H1 (cell line): ENCODE data around the gene TRMT10C. TPM values are rescaled to one million over a fixed set of nuclear protein-coding genes. Genes with fewer than 3 reads are reported as not detected.

ENCODE experiments used
- CTCF ChIA-PET: fragments of 300-600 bp; sonication (Branson Sonifier 250); formaldehyde crosslinking; loops from one replicate; lab custom pipeline; 2021; ENCODE audit not compliant: partially characterized antibody; lab: Charles Lee
- POLR2A ChIA-PET: fragments of 300-600 bp; sonication (Branson Sonifier 250); formaldehyde crosslinking; loops from one replicate; lab custom pipeline; 2021; ENCODE audit warnings: inconsistent platforms; ENCODE audit not compliant: partially characterized antibody; lab: Charles Lee
- DNase-seq, 2 experiments: peaks; one replicate each; pipeline versions ENCODE4 v3.0.0 to v3.0.0-alpha.2; 2010 to 2022; ENCODE audit warnings: low spot score in 2 of 2, low read depth in 1 of 2, mixed read lengths in 1 of 2
- FAIRE-seq: peaks from 2 replicates; lab custom pipeline; 2011; peaks lifted over from hg19 to GRCh38; lab: Jason Lieb, UNC
- H2AFZ ChIP-seq: 2 replicates; pipeline ENCODE4 v1.8.1; 2012; ENCODE audit warnings: low read length, inconsistent platforms
- H2AK5ac ChIP-seq: 2 replicates; pipeline ENCODE4 v1.6.1; 2013; ENCODE audit warnings: low read depth, low read length
- H2BK120ac ChIP-seq: replicated peaks from 2 replicates; pipeline ENCODE3; 2013; ENCODE audit warnings: low read depth, low read length, inconsistent platforms
- H2BK12ac ChIP-seq: 2 replicates; pipeline ENCODE4 v1.6.1; 2013; ENCODE audit warnings: low read depth, low read length
- H2BK15ac ChIP-seq: 2 replicates; pipeline ENCODE4 v1.6.1; 2013; ENCODE audit warnings: low read length
- H2BK20ac ChIP-seq: 2 replicates; pipeline ENCODE4 v1.6.1; 2013; ENCODE audit warnings: low read length
- H2BK5ac ChIP-seq: 2 replicates; pipeline ENCODE4 v1.6.1; 2013; ENCODE audit warnings: low read depth, low read length
- H3K14ac ChIP-seq: 2 replicates; pipeline ENCODE4 v1.6.1; 2013; ENCODE audit warnings: inconsistent platforms; ENCODE audit not compliant: insufficient read length
- H3K18ac ChIP-seq: 2 replicates; pipeline ENCODE4 v1.6.1; 2013; ENCODE audit warnings: low read length; ENCODE audit errors: extremely low read depth
- H3K23ac ChIP-seq: 2 replicates; pipeline ENCODE4 v1.6.1; 2013; ENCODE audit warnings: inconsistent platforms; ENCODE audit not compliant: insufficient read length
- H3K23me2 ChIP-seq: 2 replicates; pipeline ENCODE4 v1.6.1; 2013; ENCODE audit warnings: low read depth, low read length
- H3K27ac ChIP-seq: 2 replicates; pipeline ENCODE4 v1.6.1; 2011; ENCODE audit warnings: low read depth, low read length, inconsistent platforms
- H3K27me3 ChIP-seq, 4 experiments: replicated peaks in 1 of 4; 1 replicate in 1 of 4; 2 replicates in 3 of 4; pipeline versions ENCODE4 v1.6.1 to v1.8.1; 2011 to 2013; ENCODE audit warnings: low read length in 3 of 4, mild to moderate bottlenecking in 3 of 4, inconsistent platforms in 2 of 4, mixed read lengths in 2 of 4, moderate library complexity in 1 of 4; ENCODE audit not compliant: control insufficient read depth in 3 of 4, insufficient read depth in 3 of 4; ENCODE audit errors: extremely low read depth in 1 of 4
- H3K36me3 ChIP-seq, 4 experiments: 2 replicates each; pipeline versions ENCODE4 v1.6.1 to v1.8.1; 2011 to 2013; ENCODE audit warnings: mild to moderate bottlenecking in 4 of 4, low read length in 3 of 4, moderate library complexity in 2 of 4, control low read depth in 1 of 4, inconsistent platforms in 1 of 4; ENCODE audit not compliant: insufficient read depth in 4 of 4, control insufficient read depth in 2 of 4
- H3K4ac ChIP-seq: replicated peaks from 2 replicates; pipeline ENCODE3; 2013; ENCODE audit warnings: low read length, low read depth, mixed read lengths, inconsistent platforms; ENCODE audit not compliant: insufficient read length
- H3K4me1 ChIP-seq, 4 experiments: replicated peaks in 1 of 4; 1 replicate in 1 of 4; 2 replicates in 3 of 4; pipeline versions ENCODE4 v1.6.1 to v1.8.1; 2011 to 2013; ENCODE audit warnings: low read length in 3 of 4, inconsistent platforms in 2 of 4, mixed read lengths in 1 of 4; ENCODE audit not compliant: insufficient read depth in 4 of 4, control insufficient read depth in 3 of 4
- H3K4me2 ChIP-seq, 2 experiments: 2 replicates each; pipeline versions ENCODE4 v1.6.1 to v1.8.1; 2011 to 2013; ENCODE audit warnings: low read depth in 2 of 2, low read length in 2 of 2, control low read depth in 1 of 2, inconsistent platforms in 1 of 2, mild to moderate bottlenecking in 1 of 2; ENCODE audit not compliant: insufficient read depth in 1 of 2
- H3K4me3 ChIP-seq, 4 experiments: fragments of 200-600, 300-600 bp in 1 of 4; sonication (generic), shearing (Covaris generic), sonication (Bioruptor Twin) in 1 of 4; 2 replicates each; pipeline versions ENCODE4 v1.5.1 to v1.8.1; 2011 to 2016; ENCODE audit warnings: low read length in 4 of 4, low read depth in 3 of 4, control low read depth in 2 of 4, inconsistent platforms in 2 of 4, mild to moderate bottlenecking in 2 of 4, mixed read lengths in 1 of 4, moderate library complexity in 1 of 4; ENCODE audit not compliant: insufficient read depth in 2 of 4; ENCODE audit errors: extremely low read depth in 1 of 4
- H3K56ac ChIP-seq: replicated peaks from 2 replicates; pipeline ENCODE3; 2013; ENCODE audit warnings: low read depth, mild to moderate bottlenecking, mixed read lengths, low read length, inconsistent platforms; ENCODE audit not compliant: insufficient read length
- H3K79me1 ChIP-seq: 2 replicates; pipeline ENCODE4 v1.6.1; 2013; ENCODE audit warnings: low read depth, low read length, control low read depth
- H3K79me2 ChIP-seq, 2 experiments: 2 replicates each; pipeline versions ENCODE4 v1.6.1 to v1.8.1; 2012 to 2013; ENCODE audit warnings: low read length in 2 of 2, mild to moderate bottlenecking in 2 of 2, inconsistent platforms in 1 of 2; ENCODE audit not compliant: insufficient read depth in 2 of 2, control insufficient read depth in 1 of 2
- H3K9ac ChIP-seq, 4 experiments: replicated peaks in 1 of 4; 1 replicate in 1 of 4; 2 replicates in 3 of 4; pipeline versions ENCODE4 v1.6.1 to v1.8.1; 2011 to 2013; ENCODE audit warnings: low read depth in 3 of 4, low read length in 3 of 4, control low read depth in 2 of 4, mild to moderate bottlenecking in 2 of 4, moderate library complexity in 2 of 4, inconsistent platforms in 1 of 4; ENCODE audit errors: extremely low read depth in 1 of 4
- H3K9me3 ChIP-seq, 2 experiments: 2 replicates each; pipeline versions ENCODE4 v1.6.1 to v1.8.1; 2012 to 2013; ENCODE audit warnings: mild to moderate bottlenecking in 2 of 2, moderate library complexity in 2 of 2, control low read depth in 1 of 2, inconsistent platforms in 1 of 2, low read depth in 1 of 2, low read length in 1 of 2, mixed read lengths in 1 of 2; ENCODE audit not compliant: insufficient read depth in 2 of 2
- H4K20me1 ChIP-seq, 2 experiments: replicated peaks in 1 of 2; 2 replicates each; pipeline versions ENCODE3 to v1.8.1; 2011 to 2013; ENCODE audit warnings: inconsistent platforms in 2 of 2, low read length in 2 of 2, mild to moderate bottlenecking in 1 of 2; ENCODE audit not compliant: insufficient read depth in 2 of 2, control insufficient read depth in 1 of 2
- H4K5ac ChIP-seq: 2 replicates; pipeline ENCODE4 v1.6.1; 2013; ENCODE audit warnings: low read length, low read depth, mixed read lengths, inconsistent platforms; ENCODE audit not compliant: insufficient read length
- H4K8ac ChIP-seq: 2 replicates; pipeline ENCODE4 v1.8.0; 2013; ENCODE audit warnings: mild to moderate bottlenecking, moderate library complexity, low read length, inconsistent platforms; ENCODE audit not compliant: insufficient read depth; ENCODE audit errors: extremely low read depth
- H4K91ac ChIP-seq: replicated peaks from 2 replicates; pipeline ENCODE3; 2013; ENCODE audit warnings: low read length, mixed read lengths, inconsistent platforms; ENCODE audit not compliant: insufficient read length
- RAD21 ChIP-seq, 2 experiments: IDR thresholded peaks in 1 of 2; conservative IDR thresholded peaks in 1 of 2; 2 replicates each; pipeline ENCODE4 v1.6.1; 2011; ENCODE audit warnings: low read depth in 2 of 2, low read length in 2 of 2, improper control_type of control experiment in 1 of 2, inconsistent platforms in 1 of 2, mild to moderate bottlenecking in 1 of 2, moderate library complexity in 1 of 2
- SRF ChIP-seq: IDR thresholded peaks from 2 replicates; pipeline ENCODE4 v1.6.1; 2011; ENCODE audit warnings: mild to moderate bottlenecking, low read depth, low read length, moderate library complexity
- YY1 ChIP-seq: IDR thresholded peaks from 2 replicates; pipeline ENCODE4 v1.6.1; 2011; ENCODE audit warnings: low read depth, mild to moderate bottlenecking, low read length
- WGBS, 2 experiments: shearing (Covaris generic) in 1 of 2; methylation state at CpG; one replicate each; pipeline versions ENCODE4 v1.1.6 to v1.1.7; 2013 to 2015; ENCODE audit warnings: low lambda C conversion rate in 2 of 2, mixed read lengths in 2 of 2, inconsistent platforms in 1 of 2, low coverage in 1 of 2, missing lambda C conversion rate in 1 of 2; ENCODE audit not compliant: insufficient replicate concordance in 2 of 2, insufficient coverage in 1 of 2, insufficient read length in 1 of 2; ENCODE audit errors: extremely low coverage in 1 of 2, missing lambda C conversion rate in 1 of 2; 5-methylcytosine and 5-hydroxymethylcytosine counted together
- polyA plus RNA-seq, 7 experiments: library from polyadenylated mRNA; depleted of rRNA in 3 of 7; stranded (reverse) in 5 of 7; unstranded in 2 of 7; fragments of >200 nt in 5 of 7; fragments of 200-250 nt in 2 of 7; gene quantifications; 1 replicate in 5 of 7; 2 replicates in 1 of 7; 4 replicates in 1 of 7; pipeline versions ENCODE4 v1.2.1 to v1.2.3, GENCODE V29; 2011 to 2013; ENCODE audit warnings: missing spikeins in 2 of 7, mixed read lengths in 2 of 7
- total RNA-seq: library from RNA; stranded (reverse); fragmentation: NEBNext Ultra II Directional; extraction: Animal tissue kit (Norgen Biotek cat#: 25700); gene quantifications from 2 replicates; pipeline ENCODE4 v1.2.1, GENCODE V29; 2021

Gene TRMT10C
- total and polyA plus RNA-seq, 2 of the 8 experiments (the other 6 are each of a cell fraction or from before 2014, with no cell fraction given), result 27.4 to 55.9 TPM

DNA sequence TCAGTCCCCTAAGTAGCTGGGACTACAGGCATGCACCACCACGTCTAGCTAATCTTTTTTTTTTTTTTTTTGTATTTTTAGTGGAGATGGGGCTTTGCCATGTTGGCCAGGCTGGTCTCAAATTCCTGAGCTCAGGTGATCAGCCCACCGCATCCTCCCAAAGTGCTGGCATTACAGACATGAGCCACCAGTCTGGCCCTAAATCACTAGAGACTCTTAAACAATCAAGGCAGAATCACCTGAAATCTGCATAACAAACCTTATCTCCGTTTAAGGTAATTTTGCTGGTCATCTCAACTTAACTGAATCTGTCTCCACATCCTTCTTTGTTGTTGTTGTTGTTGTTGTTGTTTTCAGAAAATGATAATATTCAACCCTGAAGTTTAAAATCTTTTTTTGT is 5.6 kb upstream of the TRMT10C start:
- no peaks in the 10 kb centered on the region for H3K79me2 ChIP-seq
- DNase-seq (no peak), FAIRE-seq (no peak)
- no peaks in the 10 kb centered on the region for H4K20me1 ChIP-seq
- H3K9ac ChIP-seq, result no peak overlapping the region
- H3K27ac ChIP-seq, result no peak overlapping the region
- H3K27me3 ChIP-seq, result no peaks in the 10 kb centered on the region
- H3K4me2 ChIP-seq, result 0 out of 4 replicates have a peak overlapping the region, but pooled peaks of 1 of the 2 experiments have one; percentile 33
- H3K56ac ChIP-seq, result no peak overlapping the region
- H3K36me3 ChIP-seq, result peaks cover 0 to 1% (median 0%) of the 10 kb centered on the region in 4 experiments; a peak in 1 of 8 replicates
- H4K8ac ChIP-seq, result no peak overlapping the region
- H3K79me1 ChIP-seq, result no peaks in the 10 kb centered on the region
- WGBS, 2 experiments, result 40% methylated on average over 2 of the region's 3 CpGs; no CpG with 5 or more reads in 1 of the 2 experiments
- H2BK20ac ChIP-seq, result no peak overlapping the region
- POLR2A ChIA-PET, result interaction anchor here (0.7 to 2.2 kb wide), 3 partner anchors 9 to 29 kb away, joined by 3 to 6 read pairs (median 4); partner anchors contain the start of gene PCNP
- no peak overlapping the region for H2BK120ac ChIP-seq
- H3K4ac ChIP-seq, result no peak overlapping the region
- H2AFZ ChIP-seq, result no peak overlapping the region
- H2BK12ac ChIP-seq, result no peak overlapping the region
- CTCF ChIA-PET, result interaction anchor here (0.6 to 1.2 kb wide), 2 partner anchors 11 to 320 kb away, joined by 3 to 5 read pairs; no protein-coding TSS in a partner anchor
- H2BK15ac ChIP-seq, result no peak overlapping the region
- no peak overlapping the region for H3K14ac ChIP-seq
- H3K4me3 ChIP-seq, result no peak overlapping the region
- no peak overlapping the region for H3K18ac ChIP-seq
- H3K23ac ChIP-seq, result no peak overlapping the region
- H4K5ac ChIP-seq, result no peak overlapping the region
- H2AK5ac ChIP-seq, result no peak overlapping the region
- no peaks in the 10 kb centered on the region for H3K23me2 ChIP-seq
- peaks cover 0 to 7% (median 3%) of the 10 kb centered on the region in 4 experiments; a peak in 4 of 7 replicates for H3K4me1 ChIP-seq
- H3K9me3 ChIP-seq, result peaks cover 6 to 11% of the 10 kb centered on the region in 2 experiments; a peak in 2 of 4 replicates
- H2BK5ac ChIP-seq, result no peak overlapping the region; the same call in 1 of the 2 replicates
- H4K91ac ChIP-seq, result no peak overlapping the region
- no peak for TF ChIP-seq RAD21 (IDR thresholded peaks at IDR 0.05 in 1 of 2, conservative IDR thresholded peaks at IDR 0.05 in 1 of 2; ENCODE audit: low read depth in 2 of 2, low read length in 2 of 2)
- TF ChIP-seq SRF, result peak; percentile 4; the same call in 1 of the 2 replicates
- TF ChIP-seq YY1, result no peak
